ENCODE results near the gene PHLDB3. TPM values are rescaled to one million over a fixed set of nuclear protein-coding genes. Genes with fewer than 3 reads are reported as not detected.

Gene PHLDB3
- polyA plus RNA-seq, 3 donors from 2014 or later = 0.51 to 3.2 (median 1.3) TPM

GRCh38 chr19:43502419-43502976 is 2.0 kb downstream of the PHLDB3 start:
- Mint-ChIP-seq H3K9me3 (no peaks in the 10 kb centered on the region), H3K4me1 (peaks cover 23 to 26% of the 10 kb centered on the region in 2 donors), H3K27ac (peak overlapping the region; percentile 10 to 95 (median 90)), H3K27me3 (ENCODE audit: low read depth in 3 of 3) (peaks cover 0 to 7% (median 3%) of the 10 kb centered on the region in 3 donors), H3K36me3 (peaks cover 0 to 12% (median 4%) of the 10 kb centered on the region in 3 donors), H3K4me3 (peak overlapping the region; percentile 43 to 98 (median 89))
- no peak for DNase-seq

- Mint-ChIP-seq H3K4me3 (peak overlapping the region in 2 of 5 donors; percentile 22 to 33), H3K4me1 (peaks cover 23 to 26% of the 10 kb centered on the region in 2 donors), H3K36me3 (peaks cover 2 to 14% (median 6%) of the 10 kb centered on the region in 3 donors), H3K27ac (no peak overlapping the region), H3K9me3 (no peaks in the 10 kb centered on the region), H3K27me3 (ENCODE audit: low read depth in 3 of 3) (peaks cover 0 to 7% (median 3%) of the 10 kb centered on the region in 3 donors)
- DNase-seq = no peak
Observed at GRCh38 chr19:43501661-43502418, 2.7 kb downstream of the PHLDB3 start.

GRCh38 chr19:43499042-43499441 is 5.5 kb downstream of the PHLDB3 start:
- no peak for DNase-seq
- Mint-ChIP-seq H3K27me3 (ENCODE audit: low read depth in 3 of 3) (peaks cover 0 to 7% (median 3%) of the 10 kb centered on the region in 3 donors), H3K4me3 (no peak overlapping the region), H3K4me1 (peaks cover 13 to 16% of the 10 kb centered on the region in 2 donors), H3K36me3 (peaks cover 13 to 21% (median 13%) of the 10 kb centered on the region in 3 donors), H3K27ac (peak overlapping the region in 3 of 6 donors; percentile 7 to 41 (median 22)), H3K9me3 (no peaks in the 10 kb centered on the region)

- H3K9me3 Mint-ChIP-seq = no peaks in the 10 kb centered on the region
- peaks cover 0 to 4% (median 3%) of the 10 kb centered on the region in 3 donors for H3K27me3 Mint-ChIP-seq (ENCODE audit: low read depth in 3 of 3)
- H3K4me3 Mint-ChIP-seq = peak overlapping the region in 1 of 5 donors; percentile 1
- peak overlapping the region in 4 of 6 donors; percentile 1 to 36 (median 25) for H3K27ac Mint-ChIP-seq
- H3K36me3 Mint-ChIP-seq = peaks cover 13 to 21% (median 13%) of the 10 kb centered on the region in 3 donors
- H3K4me1 Mint-ChIP-seq = peaks cover 8 to 9% of the 10 kb centered on the region in 2 donors
- no peak for DNase-seq
Observed at GRCh38 chr19:43498233-43498842, 6.2 kb downstream of the PHLDB3 start.

- H3K27ac Mint-ChIP-seq = no peak overlapping the region
- no peaks in the 10 kb centered on the region for H3K9me3 Mint-ChIP-seq
- H3K4me1 Mint-ChIP-seq = peaks cover 0 to 1% of the 10 kb centered on the region in 2 donors
- no peak for DNase-seq
- H3K27me3 Mint-ChIP-seq (ENCODE audit: low read depth in 3 of 3) = peaks cover 0 to 4% (median 0%) of the 10 kb centered on the region in 3 donors
- no peak overlapping the region for H3K4me3 Mint-ChIP-seq
- peaks cover 13 to 21% (median 13%) of the 10 kb centered on the region in 3 donors for H3K36me3 Mint-ChIP-seq
Observed at GRCh38 chr19:43496960-43497359, 7.6 kb downstream of the PHLDB3 start.

GRCh38 chr19:43495082-43495481 is 9.5 kb downstream of the PHLDB3 start:
- Mint-ChIP-seq H3K4me3 (no peak overlapping the region), H3K4me1 (no peaks in the 10 kb centered on the region), H3K9me3 (no peaks in the 10 kb centered on the region), H3K27ac (no peak overlapping the region), H3K27me3 (ENCODE audit: low read depth in 3 of 3) (peaks cover 0 to 4% (median 0%) of the 10 kb centered on the region in 3 donors), H3K36me3 (peaks cover 10 to 17% (median 13%) of the 10 kb centered on the region in 3 donors)
- no peak for DNase-seq

- H3K4me1 Mint-ChIP-seq = no peaks in the 10 kb centered on the region
- H3K27ac Mint-ChIP-seq = no peak overlapping the region
- DNase-seq = no peak
- H3K27me3 Mint-ChIP-seq (ENCODE audit: low read depth in 3 of 3) = peaks cover 0 to 3% (median 0%) of the 10 kb centered on the region in 3 donors
- no peak overlapping the region for H3K4me3 Mint-ChIP-seq
- H3K36me3 Mint-ChIP-seq = peaks cover 3 to 7% (median 3%) of the 10 kb centered on the region in 3 donors
- H3K9me3 Mint-ChIP-seq = no peaks in the 10 kb centered on the region
Observed at GRCh38 chr19:43490759-43491158, 13.8 kb downstream of the PHLDB3 start.

- Mint-ChIP-seq H3K36me3 (peaks cover 0 to 4% (median 0%) of the 10 kb centered on the region in 3 donors), H3K9me3 (no peaks in the 10 kb centered on the region), H3K4me3 (no peak overlapping the region), H3K4me1 (no peaks in the 10 kb centered on the region), H3K27ac (peak overlapping the region in 1 of 6 donors; percentile 33), H3K27me3 (ENCODE audit: low read depth in 3 of 3) (peaks cover 0 to 3% (median 0%) of the 10 kb centered on the region in 3 donors)
- DNase-seq = no peak
Observed at GRCh38 chr19:43489979-43490599, 14.5 kb downstream of the PHLDB3 start.

GRCh38 chr19:43489310-43489709 is 15.2 kb downstream of the PHLDB3 start:
- Mint-ChIP-seq H3K4me3 (no peak overlapping the region), H3K27ac (peak overlapping the region in 1 of 6 donors; percentile 24), H3K27me3 (ENCODE audit: low read depth in 3 of 3) (peaks cover 0 to 3% (median 0%) of the 10 kb centered on the region in 3 donors), H3K36me3 (peaks cover 0 to 4% (median 0%) of the 10 kb centered on the region in 3 donors), H3K4me1 (no peaks in the 10 kb centered on the region), H3K9me3 (no peaks in the 10 kb centered on the region)
- no peak for DNase-seq

- peaks cover 0 to 3% (median 0%) of the 10 kb centered on the region in 3 donors for H3K27me3 Mint-ChIP-seq (ENCODE audit: low read depth in 3 of 3)
- peaks cover 0 to 4% (median 0%) of the 10 kb centered on the region in 3 donors for H3K36me3 Mint-ChIP-seq
- no peak overlapping the region for H3K27ac Mint-ChIP-seq
- no peaks in the 10 kb centered on the region for H3K9me3 Mint-ChIP-seq
- no peak overlapping the region for H3K4me3 Mint-ChIP-seq
- no peak for DNase-seq
- no peaks in the 10 kb centered on the region for H3K4me1 Mint-ChIP-seq
Observed at GRCh38 chr19:43488179-43488578, 16.4 kb downstream of the PHLDB3 start.

- H3K9me3 Mint-ChIP-seq = no peaks in the 10 kb centered on the region
- no peak for DNase-seq
- H3K4me1 Mint-ChIP-seq = no peaks in the 10 kb centered on the region
- H3K4me3 Mint-ChIP-seq = no peak overlapping the region
- H3K27me3 Mint-ChIP-seq (ENCODE audit: low read depth in 3 of 3) = peaks cover 0 to 3% (median 0%) of the 10 kb centered on the region in 3 donors
- H3K36me3 Mint-ChIP-seq = peaks cover 0 to 4% (median 0%) of the 10 kb centered on the region in 3 donors
- no peak overlapping the region for H3K27ac Mint-ChIP-seq
Observed at GRCh38 chr19:43486412-43486811, 18.1 kb downstream of the PHLDB3 start.

GRCh38 chr19:43485951-43486350 is 18.6 kb downstream of the PHLDB3 start:
- no peak overlapping the region for H3K27ac Mint-ChIP-seq
- peaks cover 0 to 3% (median 0%) of the 10 kb centered on the region in 3 donors for H3K27me3 Mint-ChIP-seq (ENCODE audit: low read depth in 3 of 3)
- DNase-seq = no peak
- peaks cover 0 to 4% (median 0%) of the 10 kb centered on the region in 3 donors for H3K36me3 Mint-ChIP-seq
- no peaks in the 10 kb centered on the region for H3K9me3 Mint-ChIP-seq
- H3K4me3 Mint-ChIP-seq = no peak overlapping the region
- H3K4me1 Mint-ChIP-seq = no peaks in the 10 kb centered on the region

- Mint-ChIP-seq H3K4me1 (no peaks in the 10 kb centered on the region), H3K27me3 (ENCODE audit: low read depth in 3 of 3) (peaks cover 0 to 1% (median 0%) of the 10 kb centered on the region in 3 donors), H3K27ac (no peak overlapping the region), H3K9me3 (no peaks in the 10 kb centered on the region), H3K36me3 (peaks cover 0 to 4% (median 2%) of the 10 kb centered on the region in 3 donors), H3K4me3 (no peak overlapping the region)
- DNase-seq = no peak
Observed at GRCh38 chr19:43483281-43483680, 21.3 kb downstream of the PHLDB3 start.

Data from immature natural killer cell (primary cell).